Trophoblast cell (in vitro differentiated cells and primary cell): ENCODE results near the gene LAMA3.

ENCODE experiments used
- DNase-seq, 2 donors: peaks; one replicate each; pipeline ENCODE4 v3.0.0-alpha.2; 2016
- H2AFZ ChIP-seq: 2 replicates; pipeline ENCODE4 v1.6.1; 2013; ENCODE audit warnings: low read length, moderate library complexity, mild to moderate bottlenecking; ENCODE audit not compliant: insufficient read depth, poor library complexity
- H2AK5ac ChIP-seq: 2 replicates; pipeline ENCODE4 v1.6.1; 2013; ENCODE audit warnings: mild to moderate bottlenecking, low read length
- H2BK120ac ChIP-seq: 2 replicates; pipeline ENCODE4 v1.6.1; 2013; ENCODE audit warnings: low read length, mild to moderate bottlenecking, moderate library complexity; ENCODE audit not compliant: insufficient read depth, poor library complexity
- H2BK12ac ChIP-seq: 2 replicates; pipeline ENCODE4 v1.6.1; 2013; ENCODE audit warnings: mild to moderate bottlenecking, low read length, moderate library complexity
- H2BK5ac ChIP-seq: 2 replicates; pipeline ENCODE4 v1.6.1; 2013; ENCODE audit warnings: low read length, low read depth, moderate library complexity, mild to moderate bottlenecking; ENCODE audit not compliant: poor library complexity
- H3K14ac ChIP-seq: 2 replicates; pipeline ENCODE4 v1.6.1; 2013; ENCODE audit warnings: mild to moderate bottlenecking, low read length
- H3K18ac ChIP-seq: 2 replicates; pipeline ENCODE4 v1.6.1; 2013; ENCODE audit warnings: mild to moderate bottlenecking, low read length
- H3K23ac ChIP-seq: 2 replicates; pipeline ENCODE4 v1.6.1; 2013; ENCODE audit warnings: low read length
- H3K27ac ChIP-seq: 2 replicates; pipeline ENCODE4 v1.5.1; 2013; ENCODE audit warnings: low read depth, mild to moderate bottlenecking, inconsistent platforms, low read length, moderate library complexity
- H3K27me3 ChIP-seq: 2 replicates; pipeline ENCODE4 v1.6.1; 2013; ENCODE audit warnings: inconsistent platforms, mild to moderate bottlenecking, low read length, moderate library complexity; ENCODE audit not compliant: insufficient read depth
- H3K36me3 ChIP-seq, 2 experiments: 1 replicate in 1 of 2; 2 replicates in 1 of 2; pipeline ENCODE4 v1.6.1; 2013; ENCODE audit warnings: low read length in 2 of 2, mild to moderate bottlenecking in 2 of 2, moderate library complexity in 1 of 2; ENCODE audit not compliant: insufficient read depth in 2 of 2, control insufficient read depth in 1 of 2
- H3K4ac ChIP-seq: 2 replicates; pipeline ENCODE4 v1.6.1; 2013; ENCODE audit warnings: low read depth, mild to moderate bottlenecking, low read length, moderate library complexity
- H3K4me1 ChIP-seq, 2 experiments: 1 replicate in 1 of 2; 2 replicates in 1 of 2; pipeline ENCODE4 v1.6.1; 2013; ENCODE audit warnings: low read length in 2 of 2, mild to moderate bottlenecking in 2 of 2, moderate library complexity in 1 of 2; ENCODE audit not compliant: insufficient read depth in 2 of 2, control insufficient read depth in 1 of 2
- H3K4me2 ChIP-seq: 2 replicates; pipeline ENCODE4 v1.6.1; 2013; ENCODE audit warnings: inconsistent platforms, mild to moderate bottlenecking, low read length, moderate library complexity
- H3K4me3 ChIP-seq: 2 replicates; pipeline ENCODE4 v1.5.1; 2013; ENCODE audit warnings: mild to moderate bottlenecking, low read depth, low read length, inconsistent platforms
- H3K79me1 ChIP-seq: one replicate; pipeline ENCODE4 v1.6.1; 2013; ENCODE audit warnings: low read length
- H3K79me2 ChIP-seq: 2 replicates; pipeline ENCODE4 v1.6.1; 2013; ENCODE audit warnings: low read length, mild to moderate bottlenecking; ENCODE audit not compliant: control insufficient read depth, insufficient read depth, poor library complexity
- H3K9ac ChIP-seq: 2 replicates; pipeline ENCODE4 v1.6.1; 2013; ENCODE audit warnings: mild to moderate bottlenecking, low read length
- H3K9me3 ChIP-seq: 2 replicates; pipeline ENCODE4 v1.6.1; 2013; ENCODE audit warnings: low read depth, mild to moderate bottlenecking, control low read depth, inconsistent platforms, low read length; ENCODE audit not compliant: insufficient read depth
- H4K12ac ChIP-seq: 2 replicates; pipeline ENCODE4 v1.6.1; 2013; ENCODE audit warnings: low read depth, mild to moderate bottlenecking, low read length, moderate library complexity
- H4K8ac ChIP-seq: 2 replicates; pipeline ENCODE4 v1.6.1; 2013; ENCODE audit warnings: low read depth, mild to moderate bottlenecking, low read length, moderate library complexity
- H4K91ac ChIP-seq: one replicate; pipeline ENCODE4 v1.6.1; 2013; ENCODE audit warnings: low read depth, mild to moderate bottlenecking, low read length, moderate library complexity
- WGBS: extraction: QIAGEN DNeasy Blood & Tissue Kit; methylation state at CpG from one replicate; pipeline ENCODE4 v1.1.7; 2013; ENCODE audit warnings: missing lambda C conversion rate; ENCODE audit not compliant: insufficient read length, insufficient coverage; ENCODE audit errors: extremely low coverage; 5-methylcytosine and 5-hydroxymethylcytosine counted together

LAMA3 gene

DNA sequence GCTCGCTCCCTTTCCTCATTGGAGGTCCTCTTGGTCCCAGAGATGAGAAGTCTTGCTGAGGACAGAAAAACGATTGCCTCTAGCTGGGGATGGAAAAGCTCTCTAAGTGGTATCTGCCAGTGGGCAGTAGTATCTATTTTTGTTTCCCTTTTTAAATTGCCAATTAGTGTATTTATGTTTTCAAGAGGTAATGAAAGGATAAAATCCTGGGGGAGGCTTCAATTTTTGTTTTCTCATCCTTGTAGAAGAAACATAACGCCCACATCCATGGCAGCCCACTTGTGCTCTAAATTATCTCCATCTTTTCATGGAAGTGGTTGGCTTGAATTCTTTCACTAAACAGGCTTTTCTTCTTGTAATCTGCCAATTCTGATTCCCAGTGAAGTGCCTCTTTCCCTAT, 40.8 kb upstream of the LAMA3 start:
- WGBS: no CpG with 5 or more reads among the region's 3 CpGs
- DNase-seq: no peak
- Histone ChIP-seq H2AFZ (no peak overlapping the region), H3K27me3 (no peaks in the 10 kb centered on the region), H4K8ac (no peak overlapping the region), H2AK5ac (no peak overlapping the region), H3K36me3 (no peaks in the 10 kb centered on the region), H4K91ac (no peak overlapping the region), H2BK5ac (no peak overlapping the region), H4K12ac (no peak overlapping the region), H3K4me1 (no peaks in the 10 kb centered on the region), H3K4me2 (no peak overlapping the region), H3K18ac (no peak overlapping the region), H3K4me3 (no peak overlapping the region), H3K79me2 (no peaks in the 10 kb centered on the region), H2BK12ac (no peak overlapping the region), H3K23ac (no peak overlapping the region), H3K27ac (no peak overlapping the region), H2BK120ac (no peak overlapping the region), H3K79me1 (no peaks in the 10 kb centered on the region), H3K14ac (no peak overlapping the region), H3K9ac (no peak overlapping the region), H3K4ac (no peak overlapping the region), H3K9me3 (no peaks in the 10 kb centered on the region)

DNA sequence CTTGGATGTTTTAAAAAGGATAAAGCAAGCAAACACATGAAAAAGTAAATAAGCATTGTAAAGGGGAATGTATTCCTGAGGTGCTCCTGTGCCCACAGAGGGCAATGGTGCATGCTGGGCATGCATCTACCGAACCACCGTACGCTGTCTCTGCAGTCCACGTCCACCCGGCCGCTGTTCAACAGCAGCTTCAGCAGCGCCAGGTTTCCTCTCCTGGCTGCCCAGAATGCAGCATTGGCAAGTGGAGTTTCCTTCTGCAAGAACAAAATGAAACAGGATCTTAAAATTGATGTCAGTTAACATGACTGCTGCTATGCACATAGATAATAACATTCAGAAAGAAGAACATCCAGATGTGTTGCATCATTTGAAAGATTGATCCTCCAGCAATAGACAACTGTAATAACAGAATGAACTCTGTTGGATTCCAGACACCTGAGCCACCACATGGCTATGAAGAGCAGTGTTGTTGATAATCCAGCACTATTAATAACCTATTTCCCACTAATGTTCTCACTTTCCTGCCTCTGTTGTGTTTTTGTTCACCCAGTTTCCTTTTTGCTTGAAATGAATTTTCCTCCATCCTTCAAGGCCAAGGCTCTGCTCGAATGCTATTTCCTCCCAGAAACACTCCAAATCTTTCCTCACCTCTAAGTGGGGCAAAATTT, 40.2 kb upstream of the LAMA3 start:
- no peaks in the 10 kb centered on the region for H3K4me1 ChIP-seq
- H3K4me3 ChIP-seq: no peak overlapping the region
- no peak overlapping the region for H3K18ac ChIP-seq
- H2BK120ac ChIP-seq: no peak overlapping the region
- H2BK5ac ChIP-seq: no peak overlapping the region
- no CpG with 5 or more reads among the region's 8 CpGs for WGBS
- no peak overlapping the region for H2AFZ ChIP-seq
- no peaks in the 10 kb centered on the region for H3K36me3 ChIP-seq
- H3K79me2 ChIP-seq: no peaks in the 10 kb centered on the region
- no peak overlapping the region for H2AK5ac ChIP-seq
- H3K9me3 ChIP-seq: no peaks in the 10 kb centered on the region
- no peak overlapping the region for H3K4ac ChIP-seq
- H3K23ac ChIP-seq: no peak overlapping the region
- no peaks in the 10 kb centered on the region for H3K79me1 ChIP-seq
- H4K12ac ChIP-seq: no peak overlapping the region
- H2BK12ac ChIP-seq: no peak overlapping the region
- H4K91ac ChIP-seq: no peak overlapping the region
- no peak overlapping the region for H3K14ac ChIP-seq
- no peaks in the 10 kb centered on the region for H3K27me3 ChIP-seq
- H4K8ac ChIP-seq: no peak overlapping the region
- H3K4me2 ChIP-seq: no peak overlapping the region
- H3K9ac ChIP-seq: no peak overlapping the region
- no peak overlapping the region for H3K27ac ChIP-seq
- no peak for DNase-seq

DNA sequence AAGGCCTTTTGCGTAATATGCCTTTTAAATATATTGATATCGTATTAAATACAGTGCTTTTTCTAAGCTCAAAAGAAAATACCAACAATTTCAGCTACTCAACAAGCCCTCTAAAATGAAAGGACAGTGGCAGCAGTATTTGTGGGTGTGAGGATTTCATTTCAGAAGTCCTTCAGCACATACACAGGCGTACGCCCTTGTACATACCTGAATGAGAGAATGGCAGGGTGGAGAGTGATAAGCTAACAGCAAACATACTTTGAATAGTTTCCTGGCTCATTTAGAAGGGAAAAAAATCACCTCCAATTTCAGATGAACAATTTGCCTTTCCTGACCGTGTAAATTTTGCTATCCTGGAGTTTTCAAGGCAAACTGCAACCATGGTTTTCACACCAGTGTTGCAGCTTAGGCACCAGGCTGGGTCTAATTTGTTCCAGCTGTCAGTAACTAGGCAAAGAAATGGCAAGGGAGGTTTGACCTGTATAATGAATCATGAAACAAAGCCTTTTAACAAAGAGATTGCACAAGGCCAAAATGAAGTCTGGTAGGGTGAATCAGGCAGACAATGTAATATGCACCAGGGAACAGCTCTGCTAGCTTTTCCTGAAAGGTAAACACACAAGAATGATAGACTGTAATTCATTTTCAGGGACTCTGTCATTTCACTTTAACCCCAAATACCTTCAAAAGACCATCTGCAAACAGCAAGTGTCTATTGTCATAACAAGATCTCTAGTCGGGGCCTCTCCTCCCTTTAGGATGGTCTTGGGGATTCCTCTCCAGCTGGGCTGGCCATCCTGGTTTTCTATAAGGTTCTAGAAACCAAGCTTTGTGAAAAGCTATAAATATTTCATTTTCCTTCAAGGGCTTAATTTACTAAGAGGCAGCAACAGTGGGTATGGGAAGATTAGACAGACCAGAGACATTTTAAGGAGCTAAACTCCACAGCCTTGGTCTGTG, 38.0 kb upstream of the LAMA3 start:
- H2BK120ac ChIP-seq: no peak overlapping the region
- H2AK5ac ChIP-seq: no peak overlapping the region
- no peak overlapping the region for H2AFZ ChIP-seq
- no peaks in the 10 kb centered on the region for H3K36me3 ChIP-seq
- H3K23ac ChIP-seq: no peak overlapping the region
- H3K27ac ChIP-seq: no peak overlapping the region
- no peak overlapping the region for H3K9ac ChIP-seq
- no peak overlapping the region for H4K8ac ChIP-seq
- no peak overlapping the region for H2BK12ac ChIP-seq
- no CpG with 5 or more reads among the region's 6 CpGs for WGBS
- DNase-seq: peak; percentile 41 to 84
- no peaks in the 10 kb centered on the region for H3K79me2 ChIP-seq
- no peak overlapping the region for H3K4me2 ChIP-seq
- H4K12ac ChIP-seq: no peak overlapping the region
- no peaks in the 10 kb centered on the region for H3K9me3 ChIP-seq
- H3K14ac ChIP-seq: no peak overlapping the region
- H3K4me1 ChIP-seq: no peaks in the 10 kb centered on the region
- H3K79me1 ChIP-seq: no peaks in the 10 kb centered on the region
- no peaks in the 10 kb centered on the region for H3K27me3 ChIP-seq
- no peak overlapping the region for H3K18ac ChIP-seq
- no peak overlapping the region for H2BK5ac ChIP-seq
- H3K4me3 ChIP-seq: no peak overlapping the region
- H4K91ac ChIP-seq: no peak overlapping the region
- no peak overlapping the region for H3K4ac ChIP-seq

DNA sequence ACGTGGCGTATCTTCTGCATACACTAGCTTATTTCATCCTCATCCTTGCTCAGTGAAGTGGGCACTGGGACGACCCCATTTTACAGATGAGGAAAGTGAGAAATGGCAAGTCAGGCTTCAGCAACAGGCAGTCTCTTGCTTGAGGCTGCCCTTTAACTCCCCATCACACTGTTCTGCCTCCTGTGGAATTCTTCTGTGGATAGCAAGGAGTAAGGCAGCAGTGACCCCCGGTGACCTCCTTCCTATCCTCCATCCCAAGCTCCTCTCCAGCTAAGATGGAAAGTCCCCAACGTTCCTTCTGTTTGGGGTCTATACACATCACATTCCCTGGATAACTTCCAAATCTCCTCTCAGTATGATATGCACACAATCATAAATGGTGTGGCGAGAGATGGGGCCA, 37.0 kb upstream of the LAMA3 start:
- H2AFZ ChIP-seq: no peak overlapping the region
- H3K9me3 ChIP-seq: no peaks in the 10 kb centered on the region
- no peak overlapping the region for H3K9ac ChIP-seq
- H2AK5ac ChIP-seq: no peak overlapping the region
- no peak overlapping the region for H3K27ac ChIP-seq
- H4K91ac ChIP-seq: no peak overlapping the region
- H3K14ac ChIP-seq: no peak overlapping the region
- H4K12ac ChIP-seq: no peak overlapping the region
- H3K4ac ChIP-seq: no peak overlapping the region
- no peak overlapping the region for H4K8ac ChIP-seq
- H3K4me3 ChIP-seq: peak overlapping the region; percentile 25
- no peak overlapping the region for H2BK5ac ChIP-seq
- no peak overlapping the region for H3K4me2 ChIP-seq
- H3K4me1 ChIP-seq: no peaks in the 10 kb centered on the region
- no peak overlapping the region for H3K18ac ChIP-seq
- H3K79me1 ChIP-seq: no peaks in the 10 kb centered on the region
- DNase-seq: no peak
- H2BK12ac ChIP-seq: no peak overlapping the region
- WGBS: no CpG with 5 or more reads among the region's 6 CpGs
- no peaks in the 10 kb centered on the region for H3K27me3 ChIP-seq
- no peaks in the 10 kb centered on the region for H3K79me2 ChIP-seq
- no peak overlapping the region for H2BK120ac ChIP-seq
- no peak overlapping the region for H3K23ac ChIP-seq
- no peaks in the 10 kb centered on the region for H3K36me3 ChIP-seq
